ENCODE results near the gene BTBD9.

DNA sequence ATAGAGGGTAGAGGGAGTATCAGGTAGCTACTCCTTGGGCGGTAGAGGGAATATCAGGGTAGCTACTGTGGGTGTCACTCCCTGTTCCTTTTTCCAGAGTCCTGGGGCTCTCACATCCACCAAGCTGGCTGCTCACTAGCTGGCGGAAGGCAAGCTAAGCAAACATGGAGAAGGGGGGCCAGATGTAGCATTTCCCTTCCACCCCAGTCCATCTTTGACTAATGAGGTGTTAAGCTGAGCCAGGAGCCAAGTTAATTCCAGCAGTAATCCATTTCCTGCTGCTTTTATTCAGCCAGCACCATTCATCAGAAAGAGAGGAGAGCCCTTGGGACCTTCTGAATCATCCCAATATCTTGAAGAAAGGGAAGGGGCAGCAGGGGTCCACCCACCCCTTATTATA lies 490.2 kb downstream of the BTBD9 start:
- TF ChIP-seq, protein P1, sequence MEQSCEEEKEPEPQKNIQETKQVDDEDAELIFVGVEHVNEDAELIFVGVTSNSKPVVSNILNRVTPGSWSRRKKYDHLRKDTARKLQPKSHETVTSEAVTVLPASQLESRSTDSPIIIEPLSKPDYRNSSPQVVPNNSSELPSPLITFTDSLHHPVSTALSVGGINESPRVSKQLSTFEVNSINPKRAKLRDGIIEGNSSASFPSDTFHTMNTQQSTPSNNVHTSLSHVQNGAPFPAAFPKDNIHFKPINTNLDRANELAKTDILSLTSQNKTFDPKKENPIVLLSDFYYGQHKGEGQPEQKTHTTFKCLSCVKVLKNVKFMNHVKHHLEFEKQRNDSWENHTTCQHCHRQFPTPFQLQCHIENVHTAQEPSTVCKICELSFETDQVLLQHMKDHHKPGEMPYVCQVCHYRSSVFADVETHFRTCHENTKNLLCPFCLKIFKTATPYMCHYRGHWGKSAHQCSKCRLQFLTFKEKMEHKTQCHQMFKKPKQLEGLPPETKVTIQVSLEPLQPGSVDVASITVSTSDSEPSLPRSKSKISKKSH (CRISPR knock-in tag; IDR thresholded peaks at IDR 0.05): no peak
- TF ChIP-seq, protein P2, sequence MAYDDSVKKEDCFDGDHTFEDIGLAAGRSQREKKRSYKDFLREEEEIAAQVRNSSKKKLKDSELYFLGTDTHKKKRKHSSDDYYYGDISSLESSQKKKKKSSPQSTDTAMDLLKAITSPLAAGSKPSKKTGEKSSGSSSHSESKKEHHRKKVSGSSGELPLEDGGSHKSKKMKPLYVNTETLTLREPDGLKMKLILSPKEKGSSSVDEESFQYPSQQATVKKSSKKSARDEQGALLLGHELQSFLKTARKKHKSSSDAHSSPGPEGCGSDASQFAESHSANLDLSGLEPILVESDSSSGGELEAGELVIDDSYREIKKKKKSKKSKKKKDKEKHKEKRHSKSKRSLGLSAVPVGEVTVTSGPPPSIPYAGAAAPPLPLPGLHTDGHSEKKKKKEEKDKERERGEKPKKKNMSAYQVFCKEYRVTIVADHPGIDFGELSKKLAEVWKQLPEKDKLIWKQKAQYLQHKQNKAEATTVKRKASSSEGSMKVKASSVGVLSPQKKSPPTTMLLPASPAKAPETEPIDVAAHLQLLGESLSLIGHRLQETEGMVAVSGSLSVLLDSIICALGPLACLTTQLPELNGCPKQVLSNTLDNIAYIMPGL (CRISPR knock-in tag; IDR thresholded peaks at IDR 0.05): no peak
- TF ChIP-seq, protein P3, sequence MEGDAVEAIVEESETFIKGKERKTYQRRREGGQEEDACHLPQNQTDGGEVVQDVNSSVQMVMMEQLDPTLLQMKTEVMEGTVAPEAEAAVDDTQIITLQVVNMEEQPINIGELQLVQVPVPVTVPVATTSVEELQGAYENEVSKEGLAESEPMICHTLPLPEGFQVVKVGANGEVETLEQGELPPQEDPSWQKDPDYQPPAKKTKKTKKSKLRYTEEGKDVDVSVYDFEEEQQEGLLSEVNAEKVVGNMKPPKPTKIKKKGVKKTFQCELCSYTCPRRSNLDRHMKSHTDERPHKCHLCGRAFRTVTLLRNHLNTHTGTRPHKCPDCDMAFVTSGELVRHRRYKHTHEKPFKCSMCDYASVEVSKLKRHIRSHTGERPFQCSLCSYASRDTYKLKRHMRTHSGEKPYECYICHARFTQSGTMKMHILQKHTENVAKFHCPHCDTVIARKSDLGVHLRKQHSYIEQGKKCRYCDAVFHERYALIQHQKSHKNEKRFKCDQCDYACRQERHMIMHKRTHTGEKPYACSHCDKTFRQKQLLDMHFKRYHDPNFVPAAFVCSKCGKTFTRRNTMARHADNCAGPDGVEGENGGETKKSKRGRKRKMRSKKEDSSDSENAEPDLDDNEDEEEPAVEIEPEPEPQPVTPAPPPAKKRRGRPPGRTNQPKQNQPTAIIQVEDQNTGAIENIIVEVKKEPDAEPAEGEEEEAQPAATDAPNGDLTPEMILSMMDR (IDR thresholded peaks at IDR 0.05 in 2 of 3, conservative IDR thresholded peaks at IDR 0.05 in 1 of 3; ENCODE audit: insufficient read depth in 2 of 3, low read depth in 1 of 3, low read length in 3 of 3): no peak
- no peak for TF ChIP-seq NR2C2 (CRISPR knock-in tag; IDR thresholded peaks at IDR 0.05)
- TF ChIP-seq NR2C2 (tag; IDR thresholded peaks at IDR 0.05): no peak
- TF ChIP-seq EP400 (IDR thresholded peaks at IDR 0.05): no peak
- TF ChIP-seq CCAR2 (IDR thresholded peaks at IDR 0.05; ENCODE audit: low read depth, low read length): no peak
- no peak for TF ChIP-seq SOX6 (IDR thresholded peaks at IDR 0.05)
- no peak for TF ChIP-seq SRF (CRISPR knock-in tag; IDR thresholded peaks at IDR 0.05)
- TF ChIP-seq, protein P4, sequence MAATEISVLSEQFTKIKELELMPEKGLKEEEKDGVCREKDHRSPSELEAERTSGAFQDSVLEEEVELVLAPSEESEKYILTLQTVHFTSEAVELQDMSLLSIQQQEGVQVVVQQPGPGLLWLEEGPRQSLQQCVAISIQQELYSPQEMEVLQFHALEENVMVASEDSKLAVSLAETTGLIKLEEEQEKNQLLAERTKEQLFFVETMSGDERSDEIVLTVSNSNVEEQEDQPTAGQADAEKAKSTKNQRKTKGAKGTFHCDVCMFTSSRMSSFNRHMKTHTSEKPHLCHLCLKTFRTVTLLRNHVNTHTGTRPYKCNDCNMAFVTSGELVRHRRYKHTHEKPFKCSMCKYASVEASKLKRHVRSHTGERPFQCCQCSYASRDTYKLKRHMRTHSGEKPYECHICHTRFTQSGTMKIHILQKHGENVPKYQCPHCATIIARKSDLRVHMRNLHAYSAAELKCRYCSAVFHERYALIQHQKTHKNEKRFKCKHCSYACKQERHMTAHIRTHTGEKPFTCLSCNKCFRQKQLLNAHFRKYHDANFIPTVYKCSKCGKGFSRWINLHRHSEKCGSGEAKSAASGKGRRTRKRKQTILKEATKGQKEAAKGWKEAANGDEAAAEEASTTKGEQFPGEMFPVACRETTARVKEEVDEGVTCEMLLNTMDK (IDR thresholded peaks at IDR 0.05; ENCODE audit: borderline replicate concordance, insufficient read depth, low read depth, low read length, poor library complexity, severe bottlenecking): no peak
- TF ChIP-seq EZH2 (IDR thresholded peaks at IDR 0.05; ENCODE audit: borderline replicate concordance, low read depth, low read length): no peak
